Brain pericyte (primary cell): ENCODE results near the gene ARHGEF33.

Experiments
- DNase-seq: peaks from one replicate; pipeline ENCODE4 v3.0.0-alpha.2; 2012; ENCODE audit warnings: low read depth, low spot score

Gene ARHGEF33

DNA sequence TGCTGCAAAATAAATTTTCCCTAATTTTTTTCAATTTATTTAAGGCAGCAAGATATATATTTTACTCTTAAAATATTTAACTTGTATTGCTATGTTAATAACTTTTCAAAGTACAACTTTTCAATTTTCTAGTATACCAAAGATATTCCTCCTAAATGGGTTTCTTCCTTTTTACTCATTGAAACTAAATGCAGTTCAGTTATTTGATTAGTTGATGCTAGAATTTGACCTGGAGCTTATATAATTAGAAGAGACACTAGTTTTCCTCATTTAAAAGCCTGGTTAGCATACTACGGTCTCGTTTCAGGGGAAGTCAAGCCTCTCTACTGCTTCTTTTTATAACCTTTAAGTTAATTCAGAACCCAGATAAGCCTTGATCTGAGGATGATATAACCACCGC lies at the start of gene ARHGEF33:
ARHGEF33 (plus strand) TSS at position 301 of the 400 bp plus-strand sequence. CDS start 29,573 bp downstream, outside the sequence.
- DNase-seq = no peak

DNA sequence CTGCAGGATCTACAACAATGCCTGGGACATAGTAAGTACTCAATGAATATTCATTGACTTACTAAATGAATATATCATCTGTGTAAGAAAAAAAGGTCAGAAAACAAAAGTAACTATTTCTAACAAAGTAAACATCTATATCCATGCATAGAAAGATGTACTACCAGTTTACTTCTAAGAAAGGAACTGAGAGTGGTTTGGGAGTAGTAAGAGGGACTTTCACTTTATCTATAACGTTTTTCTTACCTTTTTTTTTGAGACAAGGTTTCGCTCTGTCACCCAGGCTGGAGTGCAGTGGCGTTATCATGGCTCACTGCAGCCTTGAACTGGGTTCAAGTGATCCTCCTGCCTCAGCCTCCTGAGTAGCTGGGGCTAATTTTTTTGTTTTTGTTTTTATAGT lies 39.6 kb upstream of the ARHGEF33 start:
- DNase-seq = no peak

DNA sequence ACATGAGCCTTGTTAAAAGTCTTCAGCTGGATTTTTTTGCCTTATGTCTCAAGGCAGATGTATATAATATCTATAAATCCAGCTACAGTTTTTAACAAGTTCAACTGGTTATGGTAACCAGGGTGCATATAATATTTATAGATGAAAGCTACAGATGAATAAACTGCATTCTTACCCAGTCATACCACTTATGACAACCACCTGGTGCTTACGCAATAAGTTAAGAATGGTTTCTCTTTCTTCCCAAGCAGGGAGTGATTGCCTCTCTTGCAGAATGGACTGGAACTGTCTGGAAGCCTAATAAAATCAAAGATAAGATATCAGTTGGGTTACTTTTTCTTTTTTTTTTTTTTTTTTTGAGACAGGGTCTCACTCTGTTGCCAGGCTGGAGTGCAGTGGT lies 33.5 kb upstream of the ARHGEF33 start:
- DNase-seq = no peak

DNA sequence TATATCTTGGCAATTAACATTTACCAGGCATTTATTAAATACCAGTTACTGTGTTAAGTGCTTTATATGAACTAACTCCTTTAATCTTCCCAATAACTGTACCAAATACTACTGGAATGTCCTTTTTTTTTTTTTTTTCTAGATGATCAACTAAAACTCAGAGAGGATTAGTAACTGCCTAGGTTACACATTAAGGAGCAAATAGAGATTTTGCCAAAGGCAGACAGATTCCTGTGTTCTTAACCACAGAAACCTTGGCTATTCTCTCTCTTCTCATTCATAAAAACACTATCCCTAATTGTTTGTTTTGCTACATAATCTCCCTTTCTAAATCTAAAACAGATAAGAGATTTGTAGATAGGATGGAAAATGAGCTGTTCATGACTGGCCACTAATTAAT lies 27.2 kb upstream of the ARHGEF33 start:
- DNase-seq = no peak

DNA sequence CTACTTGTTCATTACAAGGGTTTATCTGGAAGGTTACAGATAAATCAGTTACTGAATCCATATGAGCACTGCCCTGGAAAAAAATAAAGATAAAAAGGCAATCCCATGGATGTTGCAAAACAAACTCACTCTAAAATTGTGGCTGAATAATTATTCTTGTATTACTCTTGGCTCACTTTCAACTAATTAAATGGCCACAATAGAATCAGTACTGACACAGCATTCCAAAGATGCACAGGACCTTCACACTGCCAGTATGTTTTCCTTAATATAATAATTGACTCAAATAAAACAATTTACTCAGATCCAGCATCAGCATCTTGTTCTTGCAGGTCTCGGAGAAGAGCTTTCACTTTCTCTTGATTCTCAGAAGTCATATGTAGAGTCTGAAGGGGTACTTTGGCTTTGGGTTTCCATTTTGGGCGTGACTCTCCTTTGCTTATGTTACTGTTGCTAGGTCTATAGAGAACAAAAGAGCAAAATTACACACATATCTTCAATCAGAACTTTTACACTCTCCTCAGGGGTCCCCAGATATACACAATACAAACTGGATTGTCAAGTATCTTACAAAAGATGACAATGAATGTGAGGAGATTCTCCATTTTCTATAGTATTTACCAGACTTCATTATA lies 26.5 kb upstream of the ARHGEF33 start:
- no peak for DNase-seq

DNA sequence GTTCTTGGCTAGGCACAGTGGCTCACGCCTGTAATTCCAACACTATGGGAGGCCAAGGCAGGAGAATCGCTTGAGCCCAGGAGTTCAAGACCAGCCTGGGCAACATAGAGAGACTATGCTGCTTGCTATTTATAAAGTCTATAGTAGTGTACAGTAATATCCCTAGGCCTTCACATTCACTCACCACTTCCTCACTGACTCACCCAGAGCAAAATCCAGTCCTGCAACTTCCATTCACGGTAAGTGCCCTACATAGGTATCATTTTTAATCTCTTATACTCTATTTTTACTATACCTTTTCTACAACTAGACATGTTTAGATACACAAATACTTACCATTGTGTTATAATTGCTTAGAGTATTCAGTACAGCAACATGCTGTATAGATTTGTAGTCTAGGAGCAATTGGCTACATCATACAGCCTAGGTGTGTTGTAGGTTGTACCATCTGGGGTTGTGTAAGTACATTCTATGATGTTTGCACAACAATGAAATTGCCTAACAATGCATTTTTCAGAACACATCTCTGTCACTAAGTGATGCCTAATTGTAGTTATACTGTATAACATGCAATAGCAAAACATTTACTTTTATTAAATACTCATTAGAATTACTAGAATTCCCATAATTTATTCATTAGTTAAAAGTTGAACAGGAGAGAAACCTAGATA lies 22.8 kb upstream of the ARHGEF33 start:
- no peak for DNase-seq

DNA sequence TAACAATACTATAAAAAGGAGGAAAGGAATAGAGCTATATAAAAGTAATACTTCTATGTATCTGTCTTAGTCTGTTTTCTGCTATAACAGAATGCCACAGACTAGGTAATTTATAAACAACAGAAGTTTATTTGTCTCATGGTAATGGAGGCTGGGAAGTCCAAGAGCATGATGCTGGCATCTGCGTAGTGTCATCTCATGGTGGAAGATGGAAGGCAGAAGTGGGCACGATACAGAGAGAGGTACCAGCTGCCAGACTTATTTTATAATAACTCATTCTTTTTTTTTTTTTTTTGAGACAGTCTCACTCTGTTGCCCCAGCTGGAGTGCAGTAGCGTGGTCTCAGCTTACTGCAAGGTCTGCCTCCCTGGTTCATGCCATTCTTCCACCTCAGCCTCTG lies 18.2 kb upstream of the ARHGEF33 start:
- no peak for DNase-seq

DNA sequence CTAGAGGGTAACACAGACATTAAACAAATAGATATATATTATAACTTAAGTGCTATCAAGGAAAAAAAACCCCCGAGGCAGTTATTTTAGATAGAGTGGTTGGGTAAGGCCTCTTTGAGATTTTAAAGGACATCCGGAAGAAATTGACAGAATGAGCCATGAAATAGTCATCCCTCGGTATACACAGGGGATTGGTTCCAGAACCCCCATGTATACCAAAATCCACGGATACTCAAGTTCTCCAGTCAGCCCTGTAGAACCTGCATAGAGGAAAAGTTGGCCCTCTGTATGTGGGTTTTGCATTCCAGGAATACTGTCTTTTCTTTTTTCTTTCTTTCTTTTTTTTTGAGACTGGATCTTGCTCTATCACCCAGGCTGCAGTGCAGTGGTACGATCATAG lies 15.9 kb upstream of the ARHGEF33 start:
- DNase-seq = no peak

DNA sequence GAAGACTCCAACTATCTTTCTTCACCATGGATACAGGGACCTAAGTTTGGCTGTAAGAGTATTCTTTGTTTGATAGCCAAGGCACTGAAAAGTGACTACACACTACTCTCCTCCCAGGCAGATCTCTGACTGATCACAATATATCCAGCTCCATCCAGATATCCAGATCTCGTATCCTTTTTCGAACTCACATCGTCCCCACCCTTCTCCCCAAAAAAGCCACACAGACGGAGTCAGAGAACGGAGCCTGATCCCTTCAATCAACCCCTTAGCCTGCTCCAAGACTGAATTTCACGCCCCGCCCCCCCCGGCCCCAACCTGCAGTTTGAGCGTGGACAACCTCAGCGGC lies 14.5 kb upstream of the ARHGEF33 start:
- no peak for DNase-seq

DNA sequence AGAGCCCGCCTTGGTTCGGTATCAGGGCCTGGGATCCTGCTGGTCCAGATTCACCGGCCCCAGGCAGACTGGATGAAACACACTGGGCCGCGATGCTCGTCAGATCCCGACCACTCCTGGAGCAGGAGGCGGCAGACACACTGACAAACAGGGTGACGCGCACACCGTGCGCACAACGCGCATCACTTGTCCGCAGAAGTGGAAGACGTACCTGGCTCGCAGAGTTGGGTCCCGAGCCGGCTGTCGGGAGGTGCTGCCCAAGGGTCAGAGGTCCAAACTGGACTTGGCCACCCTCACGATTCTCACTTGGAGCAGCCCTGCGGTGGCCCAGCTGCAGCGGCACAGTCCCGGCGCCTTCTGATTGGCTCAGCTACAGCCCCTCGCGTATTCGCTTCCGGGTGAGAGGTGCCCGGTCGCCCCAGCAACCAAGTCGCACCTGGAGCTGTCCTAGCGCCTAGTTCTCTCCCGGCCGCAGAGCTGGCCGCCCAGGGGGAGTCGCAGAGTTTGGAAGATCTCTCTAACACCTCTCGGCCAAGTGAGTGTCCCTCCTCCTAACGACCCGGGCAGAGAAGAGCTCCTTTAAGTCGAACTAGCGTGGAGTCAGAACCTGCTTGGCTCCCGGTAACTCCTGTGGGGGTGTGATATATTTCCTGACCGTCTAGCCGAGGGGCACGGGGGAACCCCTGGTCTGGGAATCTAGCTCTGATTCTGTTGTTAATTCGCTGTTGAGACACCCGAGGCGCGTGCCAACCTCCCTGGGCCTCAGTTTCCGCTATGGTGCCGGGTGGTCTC lies 13.9 kb upstream of the ARHGEF33 start, which contains the start of the genes DHX57 and MORN2:
DHX57 (minus strand) TSS at position 359 of the 792 bp plus-strand sequence. CDS start 7,529 bp downstream, outside the sequence.
MORN2 (plus strand) TSS at position 401 of the 792 bp plus-strand sequence.
- peak; percentile 17 for DNase-seq

DNA sequence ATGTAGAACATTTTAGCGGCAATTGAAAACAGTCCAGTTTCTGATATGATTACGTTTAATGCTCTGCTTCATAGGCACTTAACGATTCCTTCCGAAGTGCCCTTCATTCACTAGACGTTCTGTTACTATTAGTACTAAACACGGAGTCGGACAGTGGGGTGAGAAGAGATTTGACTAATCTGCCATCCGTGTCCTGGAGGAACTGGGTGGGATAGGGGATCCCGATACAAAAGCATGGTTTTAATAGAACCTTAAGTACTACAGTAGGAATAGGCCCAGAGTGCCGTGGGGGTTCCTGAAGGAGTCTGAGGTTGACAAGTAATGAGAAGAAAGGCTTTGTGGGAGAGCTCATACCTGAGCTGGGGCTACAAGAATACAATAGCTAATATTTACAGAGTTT lies 13.3 kb upstream of the ARHGEF33 start:
- DNase-seq = no peak

DNA sequence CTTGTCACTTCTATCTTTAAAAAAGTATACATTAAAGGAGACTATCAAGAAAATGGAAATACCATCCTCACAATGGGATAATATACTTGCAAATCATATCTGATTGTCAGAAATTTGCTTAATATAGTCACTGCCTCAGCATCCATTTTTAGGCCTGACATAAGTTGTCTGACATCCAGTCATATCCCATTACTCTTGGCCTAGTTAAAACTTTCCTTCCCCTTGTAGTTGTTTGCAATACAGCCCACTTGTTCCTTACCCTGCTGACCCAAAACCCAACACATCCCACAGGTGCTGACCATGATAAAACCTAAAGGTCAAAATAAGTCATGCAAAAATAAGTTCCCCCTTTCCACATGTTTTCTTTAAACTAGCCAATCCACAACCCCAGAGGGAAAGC lies 3.6 kb upstream of the ARHGEF33 start:
- no peak for DNase-seq

DNA sequence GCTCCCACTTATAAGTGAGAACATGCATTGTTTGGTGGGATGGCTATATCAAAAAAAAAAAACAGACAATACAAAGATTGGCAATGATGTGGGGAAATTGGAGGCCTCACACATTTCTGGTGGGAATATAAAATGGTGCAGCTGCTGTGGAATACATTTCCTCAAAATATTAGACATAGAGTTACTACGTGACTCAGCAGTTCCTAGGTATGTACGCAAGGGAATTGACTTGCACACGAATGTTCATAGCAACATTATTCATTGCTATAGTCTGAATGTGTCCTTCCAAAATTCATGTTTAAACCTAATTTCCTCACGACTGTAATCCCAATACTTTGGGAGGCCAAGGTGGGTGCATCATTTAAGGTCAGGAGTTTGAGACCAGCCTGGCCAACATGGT lies 2.3 kb upstream of the ARHGEF33 start:
- DNase-seq = no peak

DNA sequence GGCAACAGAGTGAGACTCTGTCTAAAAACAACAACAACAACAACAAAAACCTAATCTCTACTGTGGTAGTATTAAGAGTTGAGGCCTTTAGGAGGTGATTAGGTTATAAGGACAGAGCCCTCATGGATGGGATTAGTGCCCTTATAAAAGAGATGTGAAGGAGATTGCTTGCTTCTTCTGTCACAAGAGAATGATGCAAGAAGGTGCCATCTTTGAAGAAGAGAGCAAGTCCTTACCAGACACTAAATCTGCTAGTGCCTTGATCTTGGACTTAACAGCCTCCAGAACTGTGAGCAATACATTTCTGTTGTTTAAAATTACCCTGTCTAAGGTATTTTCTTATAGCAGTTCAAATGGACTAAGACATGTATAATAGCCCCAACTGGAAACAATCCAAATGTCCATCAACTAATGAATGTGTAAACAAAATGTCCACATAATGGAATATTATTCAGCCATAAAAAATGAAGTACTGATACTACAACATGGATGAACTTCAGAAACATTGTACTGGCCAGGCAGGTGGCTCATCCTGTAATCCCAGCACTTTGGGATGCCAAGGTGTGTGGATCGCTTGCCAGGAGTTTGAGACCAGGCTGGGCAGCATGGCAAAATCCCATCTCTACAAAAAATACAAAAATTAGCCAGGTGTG lies 1.6 kb upstream of the ARHGEF33 start:
- no peak for DNase-seq

DNA sequence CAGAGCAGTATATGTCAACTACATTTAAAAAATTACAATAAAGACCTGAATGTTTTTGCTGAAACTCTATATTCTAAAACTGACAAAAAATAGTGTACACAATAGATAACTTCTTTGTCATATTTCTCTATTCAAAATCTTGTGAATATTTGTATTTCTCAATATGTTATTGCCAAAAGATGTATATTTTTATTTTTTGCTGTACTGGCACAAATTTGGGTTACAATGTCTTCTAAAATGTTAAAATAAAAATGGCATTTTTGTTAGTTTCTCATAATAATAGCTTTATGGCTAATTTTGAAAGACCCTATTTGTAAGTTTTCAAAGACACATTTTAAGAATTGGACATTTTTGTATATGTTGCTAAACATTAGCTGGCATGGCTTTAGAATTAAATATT lies 630 bp upstream of the ARHGEF33 start:
- DNase-seq = no peak

DNA sequence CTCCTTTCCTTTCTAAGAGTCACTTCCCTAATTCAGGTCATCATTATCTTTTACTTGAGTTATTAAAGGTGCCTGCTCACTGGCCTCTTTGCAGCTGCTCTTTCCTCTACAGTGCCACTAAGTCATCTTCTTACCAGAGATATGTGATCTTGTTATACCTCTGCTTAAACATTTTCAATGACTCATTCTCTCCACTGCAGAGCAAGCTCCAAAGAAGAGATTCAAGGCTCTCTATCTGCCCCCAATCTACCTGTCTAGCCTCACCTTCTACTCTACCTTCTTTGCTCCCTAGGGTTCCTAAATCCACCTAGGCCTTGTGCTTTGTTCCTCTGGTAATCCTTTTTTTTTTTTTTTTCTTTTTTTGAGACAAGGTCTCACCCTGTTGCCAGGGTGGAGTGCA lies 3.1 kb downstream of the ARHGEF33 start:
- no peak for DNase-seq

DNA sequence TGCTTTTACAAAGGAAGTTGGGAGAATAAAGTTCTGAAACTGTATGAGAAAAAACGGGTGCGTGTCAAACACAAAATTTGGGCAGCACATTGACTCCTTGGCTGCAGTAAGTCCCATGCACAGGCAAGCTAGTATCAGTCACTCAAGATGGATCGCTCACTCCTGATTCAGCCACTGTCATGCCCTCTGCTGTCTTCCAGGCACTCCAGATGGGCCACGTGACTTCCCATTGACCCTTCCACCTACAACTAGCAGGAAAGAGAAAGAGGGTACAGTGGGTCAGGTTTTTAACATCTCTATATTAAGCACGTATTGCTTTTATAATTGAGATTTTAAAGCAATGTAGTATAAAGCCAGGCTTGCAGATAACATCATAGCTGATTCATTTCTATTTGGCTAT lies 8.6 kb downstream of the ARHGEF33 start:
- no peak for DNase-seq

DNA sequence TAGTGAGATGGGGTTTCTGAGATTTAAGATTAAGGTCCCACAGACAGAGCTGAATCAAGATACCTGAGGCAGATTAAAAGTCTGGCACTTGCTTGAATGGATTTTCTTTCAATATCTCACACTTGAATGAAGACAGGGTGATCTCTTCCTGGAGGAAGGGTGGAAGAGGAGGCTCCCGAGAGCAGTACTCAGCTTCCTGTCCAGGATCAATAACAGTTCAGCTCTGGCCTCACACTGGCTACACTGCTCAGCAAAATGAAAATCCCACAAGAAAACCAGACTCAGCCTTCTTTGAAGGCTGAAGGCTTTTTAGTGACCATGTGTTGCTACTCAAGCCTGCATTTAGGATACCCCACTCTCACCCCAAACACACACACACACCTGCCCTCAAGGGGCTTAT lies 11.1 kb downstream of the ARHGEF33 start:
- no peak for DNase-seq

DNA sequence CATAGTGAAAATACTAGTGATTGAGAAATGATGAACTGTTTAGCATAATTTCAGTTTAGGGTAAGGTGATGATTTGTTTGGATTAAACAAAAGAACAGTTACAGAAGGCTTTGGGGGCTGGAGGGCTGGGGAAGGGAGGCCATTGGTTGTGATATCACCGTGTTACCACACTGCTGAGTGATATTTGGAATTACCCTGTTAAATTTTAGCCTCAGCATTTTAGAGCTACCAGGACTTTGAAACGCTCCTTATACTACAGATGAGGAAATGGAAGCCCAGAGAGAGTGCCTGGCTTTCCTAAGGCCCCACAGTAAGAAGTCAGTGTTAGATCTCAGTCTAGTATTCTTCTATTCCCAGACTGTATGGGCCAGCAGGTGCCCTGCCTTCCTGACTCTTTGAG lies 15.6 kb downstream of the ARHGEF33 start:
- DNase-seq = no peak

DNA sequence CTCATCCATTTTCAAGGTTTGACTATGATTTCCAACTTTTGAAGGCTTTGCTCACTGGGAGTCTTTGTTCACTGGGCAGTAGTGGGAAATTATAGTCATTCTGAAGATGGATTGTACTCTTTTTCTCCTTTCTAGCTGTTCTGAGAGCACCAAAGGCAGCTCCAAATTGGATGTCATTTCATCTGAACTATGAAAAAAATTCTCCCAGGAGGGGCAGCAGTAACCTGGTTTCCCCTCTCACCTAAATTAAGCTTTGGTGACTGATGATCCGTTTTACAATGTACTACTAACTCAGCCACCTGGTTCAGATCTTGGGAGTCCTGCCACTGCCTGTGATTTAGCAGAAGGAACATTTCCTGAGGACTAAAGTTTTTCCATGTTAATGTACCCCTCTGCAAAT lies 17.6 kb downstream of the ARHGEF33 start:
- no peak for DNase-seq

DNA sequence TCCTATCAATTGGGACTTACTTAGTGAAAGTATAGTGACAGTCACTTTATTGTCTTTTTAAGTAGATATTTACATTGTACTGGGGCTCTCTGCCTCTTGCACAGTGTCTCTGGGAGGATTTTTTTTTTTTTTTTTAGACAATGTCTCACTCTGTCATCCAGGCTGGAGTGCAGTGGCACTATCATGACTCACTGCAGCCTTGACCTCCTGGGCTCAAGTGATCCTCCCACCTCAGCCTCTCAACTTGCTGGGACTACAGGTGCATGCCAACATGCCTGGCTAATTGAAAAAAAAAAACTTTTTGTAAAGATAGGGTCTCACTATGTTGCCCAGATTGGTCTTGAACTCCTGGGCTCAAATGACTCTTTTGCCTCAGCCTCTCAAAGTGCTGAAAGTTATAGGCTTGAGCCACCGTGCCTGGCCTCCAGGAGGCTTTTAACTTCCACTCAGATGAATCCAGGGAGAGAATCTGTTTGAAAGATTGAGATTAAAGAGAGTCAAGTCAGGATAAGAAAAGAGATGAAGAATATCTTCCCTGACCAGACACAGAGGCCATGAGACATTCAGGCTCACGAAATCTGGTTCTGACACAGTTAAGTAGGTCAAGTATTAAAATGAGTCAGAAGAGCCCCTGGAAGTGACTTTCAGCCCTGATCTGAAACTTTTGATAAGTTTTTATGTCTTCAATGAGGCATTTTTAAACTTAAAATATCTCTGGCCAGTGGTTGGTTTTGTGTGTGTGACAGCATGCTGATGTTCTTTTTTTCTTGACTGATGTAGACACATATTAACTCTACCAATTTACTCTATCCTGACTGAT lies 18.3 kb downstream of the ARHGEF33 start:
- DNase-seq = no peak
